HepG2 (cell line): ENCODE measurements around the gene EIF3L. TPM values are rescaled to one million over a fixed set of nuclear protein-coding genes. Genes with fewer than 3 reads are reported as not detected.

Experiments used
- BRCA1 ChIP-seq: sonication (generic); formaldehyde crosslinking; IDR thresholded peaks from 2 replicates; pipeline ENCODE4 v1.4.0; 2020; ENCODE audit warnings: missing genetic modification reagents
- CREM ChIP-seq, 2 experiments: sonication (generic) in 1 of 2; formaldehyde crosslinking in 1 of 2; IDR thresholded peaks; 2 replicates each; pipeline versions ENCODE4 v1.4.0 to v1.6.1; 2016 to 2020; ENCODE audit warnings: antibody characterized with exemption in 1 of 2, mild to moderate bottlenecking in 1 of 2, missing genetic modification reagents in 1 of 2
- ETV6 ChIP-seq: sonication (generic); formaldehyde crosslinking; conservative IDR thresholded peaks from 2 replicates; pipeline ENCODE4 v1.4.0; 2020; ENCODE audit warnings: missing genetic modification reagents
- FOSL2 ChIP-seq: sonication (generic); formaldehyde crosslinking; IDR thresholded peaks from 2 replicates; pipeline ENCODE4 v1.4.0; 2020; ENCODE audit warnings: missing genetic modification reagents
- GFI1 ChIP-seq: sonication (generic); formaldehyde crosslinking; IDR thresholded peaks from 2 replicates; pipeline ENCODE4 v1.5.0; 2020; ENCODE audit warnings: missing genetic modification reagents, mild to moderate bottlenecking, borderline replicate concordance
- KAT8 ChIP-seq: IDR thresholded peaks from 2 replicates; pipeline ENCODE4 v1.6.1; 2016; ENCODE audit warnings: missing genetic modification reagents, missing compliant biosample characterization
- KMT2A ChIP-seq: sonication (generic); formaldehyde crosslinking; IDR thresholded peaks from 2 replicates; pipeline ENCODE4 v1.4.0; 2020; ENCODE audit warnings: missing genetic modification reagents
- SMAD3 ChIP-seq: sonication (generic); formaldehyde crosslinking; IDR thresholded peaks from 2 replicates; pipeline ENCODE4 v1.4.0; 2020; ENCODE audit warnings: missing genetic modification reagents
- SPEN ChIP-seq: sonication (generic); formaldehyde crosslinking; IDR thresholded peaks from 2 replicates; pipeline ENCODE4 v1.5.1; 2020; ENCODE audit warnings: low read depth, mild to moderate bottlenecking, missing genetic modification reagents
- SRF ChIP-seq: IDR thresholded peaks from 2 replicates; pipeline ENCODE4 v1.6.1; 2011; ENCODE audit warnings: mild to moderate bottlenecking, low read depth, low read length, moderate library complexity
- TBX2 ChIP-seq: sonication (generic); formaldehyde crosslinking; IDR thresholded peaks from 2 replicates; pipeline ENCODE4 v1.5.0; 2020; ENCODE audit warnings: missing genetic modification reagents, mild to moderate bottlenecking, borderline replicate concordance
- TEAD3 ChIP-seq: optimal IDR thresholded peaks from 2 replicates; pipeline ENCODE3; 2016; ENCODE audit warnings: borderline replicate concordance
- TGIF2 ChIP-seq: IDR thresholded peaks from 2 replicates; pipeline ENCODE4 v1.6.1; 2016; ENCODE audit warnings: control low read depth, missing compliant biosample characterization
- ZFP91 ChIP-seq: sonication (generic); formaldehyde crosslinking; IDR thresholded peaks from 2 replicates; pipeline ENCODE4 v1.9.0; 2022; ENCODE audit warnings: missing genetic modification reagents, mild to moderate bottlenecking, borderline replicate concordance
- ZNF331 ChIP-seq: sonication (generic); formaldehyde crosslinking; IDR thresholded peaks from 2 replicates; pipeline ENCODE4 v1.4.0; 2020; ENCODE audit warnings: missing genetic modification reagents
- ZNF335 ChIP-seq: sonication (generic); formaldehyde crosslinking; IDR thresholded peaks from 2 replicates; pipeline ENCODE4 v1.4.0; 2020; ENCODE audit warnings: missing genetic modification reagents
- ZNF44 ChIP-seq: sonication (generic); formaldehyde crosslinking; IDR thresholded peaks from 2 replicates; pipeline ENCODE4 v1.5.1; 2020; ENCODE audit warnings: mild to moderate bottlenecking, missing genetic modification reagents
- ZNF510 ChIP-seq: sonication (generic); formaldehyde crosslinking; IDR thresholded peaks from 2 replicates; pipeline ENCODE4 v1.4.0; 2020; ENCODE audit warnings: low read depth, mild to moderate bottlenecking, missing genetic modification reagents
- ZNF557 ChIP-seq: sonication (generic); formaldehyde crosslinking; IDR thresholded peaks from 2 replicates; pipeline ENCODE4 v1.4.0; 2020; ENCODE audit warnings: missing genetic modification reagents
- ZNF558 ChIP-seq: sonication (generic); formaldehyde crosslinking; IDR thresholded peaks from 2 replicates; pipeline ENCODE4 v1.9.0; 2022; ENCODE audit warnings: mild to moderate bottlenecking, missing genetic modification reagents, borderline replicate concordance
- polyA plus RNA-seq, 8 experiments: library from polyadenylated mRNA; depleted of rRNA in 3 of 8; stranded (reverse) in 7 of 8; unstranded in 1 of 8; fragments of >200 nt; fragmentation: Illumina TruSeq in 4 of 8; extraction: Trizol in 4 of 8; gene quantifications; 2 replicates each; pipeline versions ENCODE4 v1.2.1 to v1.2.3, GENCODE V29; 2011 to 2016; ENCODE audit warnings: low read depth in 4 of 8, missing spikeins in 1 of 8, mixed read lengths in 1 of 8; ENCODE audit not compliant: insufficient read depth in 1 of 8
- total RNA-seq, 5 experiments: library from RNA; depleted of rRNA; stranded (reverse); fragments of >200 nt; fragmentation: Illumina TruSeq; extraction: Trizol; gene quantifications; 2 replicates each; pipeline ENCODE4 v1.2.3, GENCODE V29; 2016; ENCODE audit warnings: low read depth in 1 of 5
- TF ChIP-seq, protein P1 (sequence below), 2 experiments: IDR thresholded peaks; 2 replicates each; pipeline ENCODE4 v1.6.1; 2011 to 2012; ENCODE audit warnings: low read length in 2 of 2, borderline replicate concordance in 1 of 2, low read depth in 1 of 2, mild to moderate bottlenecking in 1 of 2, moderate library complexity in 1 of 2
- TF ChIP-seq, protein P2 (sequence below): sonication (generic); formaldehyde crosslinking; IDR thresholded peaks from 2 replicates; pipeline ENCODE4 v1.8.0; 2022; ENCODE audit warnings: mild to moderate bottlenecking, missing genetic modification reagents, moderate library complexity
- TF ChIP-seq, protein P3 (sequence below): sonication (generic); formaldehyde crosslinking; IDR thresholded peaks from 2 replicates; pipeline ENCODE4 v1.5.0; 2020; ENCODE audit warnings: missing genetic modification reagents

The EIF3L gene
- total and polyA plus RNA-seq, 2 of the 13 experiments (the other 11 are each of a cell fraction or from before 2014, with no cell fraction given): 514 to 793 TPM

- TF ChIP-seq ZNF558: no peak; the same call in 1 of the 2 replicates
- TF ChIP-seq KAT8 (CRISPR knock-in tag): peak; percentile 81
- TF ChIP-seq TBX2 (CRISPR knock-in tag): peak; percentile 79
- no peak for TF ChIP-seq ZNF557 (CRISPR knock-in tag)
- no peak; the same call in 1 of the 2 replicates for TF ChIP-seq BRCA1 (CRISPR knock-in tag)
- TF ChIP-seq ZNF335 (CRISPR knock-in tag): peak; percentile 92
- TF ChIP-seq GFI1 (CRISPR knock-in tag): peak; percentile 20; the same call in 1 of the 2 replicates
- peak; percentile 74 for TF ChIP-seq FOSL2 (CRISPR knock-in tag)
- TF ChIP-seq SPEN (CRISPR knock-in tag): peak; percentile 91
- peak; percentile 77; the same call in 1 of the 2 replicates for TF ChIP-seq ZNF331
- TF ChIP-seq ZNF44: no peak
- TF ChIP-seq, protein P1, sequence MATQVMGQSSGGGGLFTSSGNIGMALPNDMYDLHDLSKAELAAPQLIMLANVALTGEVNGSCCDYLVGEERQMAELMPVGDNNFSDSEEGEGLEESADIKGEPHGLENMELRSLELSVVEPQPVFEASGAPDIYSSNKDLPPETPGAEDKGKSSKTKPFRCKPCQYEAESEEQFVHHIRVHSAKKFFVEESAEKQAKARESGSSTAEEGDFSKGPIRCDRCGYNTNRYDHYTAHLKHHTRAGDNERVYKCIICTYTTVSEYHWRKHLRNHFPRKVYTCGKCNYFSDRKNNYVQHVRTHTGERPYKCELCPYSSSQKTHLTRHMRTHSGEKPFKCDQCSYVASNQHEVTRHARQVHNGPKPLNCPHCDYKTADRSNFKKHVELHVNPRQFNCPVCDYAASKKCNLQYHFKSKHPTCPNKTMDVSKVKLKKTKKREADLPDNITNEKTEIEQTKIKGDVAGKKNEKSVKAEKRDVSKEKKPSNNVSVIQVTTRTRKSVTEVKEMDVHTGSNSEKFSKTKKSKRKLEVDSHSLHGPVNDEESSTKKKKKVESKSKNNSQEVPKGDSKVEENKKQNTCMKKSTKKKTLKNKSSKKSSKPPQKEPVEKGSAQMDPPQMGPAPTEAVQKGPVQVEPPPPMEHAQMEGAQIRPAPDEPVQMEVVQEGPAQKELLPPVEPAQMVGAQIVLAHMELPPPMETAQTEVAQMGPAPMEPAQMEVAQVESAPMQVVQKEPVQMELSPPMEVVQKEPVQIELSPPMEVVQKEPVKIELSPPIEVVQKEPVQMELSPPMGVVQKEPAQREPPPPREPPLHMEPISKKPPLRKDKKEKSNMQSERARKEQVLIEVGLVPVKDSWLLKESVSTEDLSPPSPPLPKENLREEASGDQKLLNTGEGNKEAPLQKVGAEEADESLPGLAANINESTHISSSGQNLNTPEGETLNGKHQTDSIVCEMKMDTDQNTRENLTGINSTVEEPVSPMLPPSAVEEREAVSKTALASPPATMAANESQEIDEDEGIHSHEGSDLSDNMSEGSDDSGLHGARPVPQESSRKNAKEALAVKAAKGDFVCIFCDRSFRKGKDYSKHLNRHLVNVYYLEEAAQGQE (IDR thresholded peaks at IDR 0.05; ENCODE audit: borderline replicate concordance in 1 of 2, low read depth in 1 of 2, low read length in 2 of 2): peak in 1 of 2 experiments; percentile 20; a peak in 1 of 4 replicates
- TF ChIP-seq ZNF510 (CRISPR knock-in tag): no peak
- peak; percentile 88 for TF ChIP-seq TEAD3
- no peak; the same call in 1 of the 2 replicates for TF ChIP-seq ETV6 (CRISPR knock-in tag)
- TF ChIP-seq KMT2A (CRISPR knock-in tag): peak; percentile 73; the same call in 1 of the 2 replicates
- TF ChIP-seq TGIF2 (CRISPR knock-in tag): no peak
- TF ChIP-seq CREM (IDR thresholded peaks at IDR 0.05): peak; percentile 43
- no peak for TF ChIP-seq CREM (CRISPR knock-in tag; IDR thresholded peaks at IDR 0.05)
- TF ChIP-seq, protein P2, sequence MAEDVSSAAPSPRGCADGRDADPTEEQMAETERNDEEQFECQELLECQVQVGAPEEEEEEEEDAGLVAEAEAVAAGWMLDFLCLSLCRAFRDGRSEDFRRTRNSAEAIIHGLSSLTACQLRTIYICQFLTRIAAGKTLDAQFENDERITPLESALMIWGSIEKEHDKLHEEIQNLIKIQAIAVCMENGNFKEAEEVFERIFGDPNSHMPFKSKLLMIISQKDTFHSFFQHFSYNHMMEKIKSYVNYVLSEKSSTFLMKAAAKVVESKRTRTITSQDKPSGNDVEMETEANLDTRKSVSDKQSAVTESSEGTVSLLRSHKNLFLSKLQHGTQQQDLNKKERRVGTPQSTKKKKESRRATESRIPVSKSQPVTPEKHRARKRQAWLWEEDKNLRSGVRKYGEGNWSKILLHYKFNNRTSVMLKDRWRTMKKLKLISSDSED (CRISPR knock-in tag): no peak
- TF ChIP-seq SMAD3 (CRISPR knock-in tag): 0 out of 2 replicates have a peak, but pooled peaks have one; percentile 56
- no peak for TF ChIP-seq SRF
- TF ChIP-seq, protein P3, sequence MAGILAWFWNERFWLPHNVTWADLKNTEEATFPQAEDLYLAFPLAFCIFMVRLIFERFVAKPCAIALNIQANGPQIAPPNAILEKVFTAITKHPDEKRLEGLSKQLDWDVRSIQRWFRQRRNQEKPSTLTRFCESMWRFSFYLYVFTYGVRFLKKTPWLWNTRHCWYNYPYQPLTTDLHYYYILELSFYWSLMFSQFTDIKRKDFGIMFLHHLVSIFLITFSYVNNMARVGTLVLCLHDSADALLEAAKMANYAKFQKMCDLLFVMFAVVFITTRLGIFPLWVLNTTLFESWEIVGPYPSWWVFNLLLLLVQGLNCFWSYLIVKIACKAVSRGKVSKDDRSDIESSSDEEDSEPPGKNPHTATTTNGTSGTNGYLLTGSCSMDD (CRISPR knock-in tag): no peak
- peak; percentile 87 for TF ChIP-seq ZFP91
These were observed 31.4 kb upstream of the EIF3L start (continued) for GRCh38 chr22:37817705-37818408.
